HEK293T (cell line): Measurements from ENCODE around the gene COL24A1.

ENCODE experiments used
- CTCF ChIA-PET: fragments of 350-600 bp; formaldehyde crosslinking; extraction: SDS; loops from one replicate; lab custom pipeline; 2021; ENCODE audit warnings: antibody characterized with exemption, inconsistent platforms; lab: Yijun Ruan, JAX
- POLR2A ChIA-PET: fragments of 350-600 bp; formaldehyde crosslinking; extraction: SDS; loops from one replicate; lab custom pipeline; 2020; ENCODE audit warnings: antibody characterized with exemption, inconsistent platforms; lab: Yijun Ruan, JAX
- DNase-seq: peaks from one replicate; pipeline ENCODE4 v3.0.0; 2012; ENCODE audit warnings: mixed read lengths; ENCODE audit errors: extremely low spot score
- ARNT ChIP-seq: fragments of 450-650 bp; IDR thresholded peaks from 2 replicates; pipeline ENCODE4 v1.6.1; 2017; ENCODE audit warnings: mild to moderate bottlenecking
- BHLHE40 ChIP-seq: fragments of 450-650 bp; IDR thresholded peaks from 2 replicates; pipeline ENCODE4 v1.6.1; 2016; ENCODE audit warnings: mild to moderate bottlenecking, moderate library complexity, borderline replicate concordance
- CTBP1 ChIP-seq: fragments of 450-650 bp; IDR thresholded peaks from 2 replicates; pipeline ENCODE4 v1.6.1; 2016; ENCODE audit warnings: borderline replicate concordance
- ELF4 ChIP-seq: fragments of 450-650 bp; IDR thresholded peaks from 2 replicates; pipeline ENCODE4 v1.6.1; 2017; ENCODE audit warnings: antibody characterized with exemption
- FOXA1 ChIP-seq: fragments of 450-650 bp; IDR thresholded peaks from 2 replicates; pipeline ENCODE4 v1.6.1; 2016; ENCODE audit warnings: mild to moderate bottlenecking
- FOXK2 ChIP-seq: fragments of 450-650 bp; IDR thresholded peaks from 2 replicates; pipeline ENCODE4 v1.6.1; 2016; ENCODE audit warnings: mild to moderate bottlenecking
- FOXM1 ChIP-seq: fragments of 450-650 bp; IDR thresholded peaks from 2 replicates; pipeline ENCODE4 v1.6.1; 2017; ENCODE audit warnings: mild to moderate bottlenecking, borderline replicate concordance
- HDGF ChIP-seq: fragments of 450-650 bp; IDR thresholded peaks from 2 replicates; pipeline ENCODE4 v1.6.1; 2017; ENCODE audit warnings: antibody characterized with exemption, borderline replicate concordance
- L3MBTL2 ChIP-seq: fragments of 450-650 bp; conservative IDR thresholded peaks from 2 replicates; pipeline ENCODE4 v1.6.1; 2016; ENCODE audit warnings: mild to moderate bottlenecking
- LEF1 ChIP-seq: fragments of 450-650 bp; IDR thresholded peaks from 2 replicates; pipeline ENCODE4 v1.6.1; 2017; ENCODE audit warnings: mild to moderate bottlenecking, borderline replicate concordance
- NFRKB ChIP-seq: fragments of 450-650 bp; IDR thresholded peaks from 2 replicates; pipeline ENCODE4 v1.6.1; 2016; ENCODE audit warnings: mild to moderate bottlenecking, moderate library complexity
- PKNOX1 ChIP-seq: fragments of 450-650 bp; IDR thresholded peaks from 2 replicates; pipeline ENCODE4 v1.6.1; 2016
- SP1 ChIP-seq: fragments of 450-650 bp; IDR thresholded peaks from 2 replicates; pipeline ENCODE4 v1.6.1; 2017
- SUZ12 ChIP-seq: fragments of 450-650 bp; IDR thresholded peaks from 2 replicates; pipeline ENCODE4 v1.6.1; 2016; ENCODE audit warnings: mild to moderate bottlenecking
- TARDBP ChIP-seq: fragments of 450-650 bp; IDR thresholded peaks from 2 replicates; pipeline ENCODE4 v1.6.1; 2016
- ZNF384 ChIP-seq: fragments of 450-650 bp; IDR thresholded peaks from 2 replicates; pipeline ENCODE4 v1.6.1; 2016

Gene COL24A1

GRCh38 chr1:85992791-85993190, 163.8 kb downstream of the COL24A1 start:
- CTCF ChIA-PET, result no interaction called here
- POLR2A ChIA-PET, result no interaction called here
- no peak for DNase-seq
- TF ChIP-seq FOXM1 (no peak), HDGF (no peak), BHLHE40 (no peak), PKNOX1 (no peak), CTBP1 (no peak), ZNF384 (no peak), L3MBTL2 (no peak), SP1 (no peak), ELF4 (no peak), TARDBP (no peak), FOXA1 (no peak), LEF1 (no peak), ARNT (no peak)

- POLR2A ChIA-PET, result interaction anchor here (0.7 kb wide), 1 partner anchor 283 kb away, joined by 3 read pairs; the partner anchor contains the start of gene ZNHIT6
- no peak for TF ChIP-seq ZNF384
- no peak for TF ChIP-seq ARNT
- TF ChIP-seq FOXM1, result no peak
- no peak for TF ChIP-seq CTBP1
- CTCF ChIA-PET, result no interaction called here
- no peak for DNase-seq
These were observed 165.3 kb downstream of the COL24A1 start for GRCh38 chr1:85991261-85991660.

GRCh38 chr1:85984636-85985035, 171.9 kb downstream of the COL24A1 start:
- TF ChIP-seq HDGF (no peak), SP1 (no peak), BHLHE40 (no peak), SUZ12 (no peak)
- DNase-seq, result no peak
- POLR2A ChIA-PET, result no interaction called here
- CTCF ChIA-PET, result no interaction called here

- POLR2A ChIA-PET, result no interaction called here
- CTCF ChIA-PET, result no interaction called here
- no peak for DNase-seq
- TF ChIP-seq L3MBTL2 (no peak), FOXM1 (no peak), TARDBP (no peak), SUZ12 (no peak), ELF4 (no peak), FOXK2 (no peak), BHLHE40 (no peak), HDGF (no peak), LEF1 (no peak), PKNOX1 (no peak), NFRKB (no peak), ZNF384 (no peak), FOXA1 (no peak), ARNT (no peak), SP1 (no peak), CTBP1 (no peak)
These were observed 173.3 kb downstream of the COL24A1 start for GRCh38 chr1:85983316-85983715.

- ChIA-PET CTCF (no interaction called here), POLR2A (no interaction called here)
- no peak for DNase-seq
- TF ChIP-seq PKNOX1, result no peak
These were observed 179.9 kb downstream of the COL24A1 start for GRCh38 chr1:85976516-85977205.

GRCh38 chr1:85975912-85976371, 180.6 kb downstream of the COL24A1 start:
- POLR2A ChIA-PET, result no interaction called here

More at GRCh38 chr1:85975912-85976371, 180.6 kb downstream of the COL24A1 start:
- no peak for TF ChIP-seq FOXA1
- TF ChIP-seq ARNT, result no peak
- no peak for TF ChIP-seq FOXK2
- TF ChIP-seq PKNOX1, result no peak
- no peak for TF ChIP-seq ELF4
- TF ChIP-seq FOXM1, result no peak
- TF ChIP-seq CTBP1, result no peak
- TF ChIP-seq TARDBP, result no peak
- TF ChIP-seq SUZ12, result no peak
- no peak for TF ChIP-seq HDGF
- no peak for TF ChIP-seq LEF1
- TF ChIP-seq BHLHE40, result no peak
- TF ChIP-seq SP1, result no peak
- no peak for TF ChIP-seq L3MBTL2
- TF ChIP-seq ZNF384, result no peak
- TF ChIP-seq NFRKB, result no peak
- DNase-seq, result no peak
- CTCF ChIA-PET, result no interaction called here
